Panc1 (cell line): ENCODE data around the gene CHCHD2. TPM values are rescaled to one million over a fixed set of nuclear protein-coding genes. Genes with fewer than 3 reads are reported as not detected.
A peak's percentile ranks its signal among the peaks of the same experiment; 100 is the strongest.

ENCODE experiments used
- ATAC-seq: fragments of 200-7000 bp; cut with Tn5 transposase; 2 replicates; pipeline ENCODE4 v1.9.1; 2020; ENCODE audit warnings: mild to moderate bottlenecking, moderate library complexity
- BruUV-seq: library from RNA; stranded (reverse); fragments of 400-500 nt; replicated peaks from 2 replicates; lab custom pipeline; 2021; lab: Mats Ljungman, UMichigan
- CTCF ChIA-PET: fragments of 300-600 bp; sonication (Branson Sonifier 250); formaldehyde crosslinking; loops from one replicate; lab custom pipeline; 2022; ENCODE audit warnings: antibody characterized with exemption; lab: Charles Lee
- POLR2A ChIA-PET: fragments of 300-600 bp; sonication (Branson Sonifier 250); formaldehyde crosslinking; loops from one replicate; lab custom pipeline; 2022; ENCODE audit warnings: antibody characterized with exemption; lab: Charles Lee
- DNase-seq: peaks from one replicate; pipeline ENCODE4 v3.0.0-alpha.2; 2010; ENCODE audit warnings: low read depth, low spot score
- H3K27ac ChIP-seq: 2 replicates; pipeline ENCODE4 v1.5.1; 2011; ENCODE audit warnings: mild to moderate bottlenecking, low read length, inconsistent platforms
- H3K27me3 ChIP-seq: fragments of 200-500 bp; sonication (Bioruptor generic); 2 replicates; pipeline ENCODE4 v1.6.0; 2014; ENCODE audit warnings: low read length, inconsistent platforms; ENCODE audit not compliant: control insufficient read depth, insufficient read depth
- H3K36me3 ChIP-seq: fragments of 200-500 bp; sonication (Bioruptor generic); 2 replicates; pipeline ENCODE4 v1.5.1; 2014; ENCODE audit warnings: inconsistent platforms, mild to moderate bottlenecking, low read length, moderate library complexity; ENCODE audit not compliant: control insufficient read depth, insufficient read depth
- H3K4me1 ChIP-seq: 2 replicates; pipeline ENCODE4 v1.5.1; 2011; ENCODE audit warnings: inconsistent platforms, mild to moderate bottlenecking, low read length, moderate library complexity; ENCODE audit not compliant: control insufficient read depth, insufficient read depth
- H3K4me3 ChIP-seq, 2 experiments: 2 replicates each; pipeline ENCODE4 v1.5.1; 2011 to 2012; ENCODE audit warnings: low read depth in 2 of 2, low read length in 2 of 2, mild to moderate bottlenecking in 2 of 2, inconsistent platforms in 1 of 2, moderate library complexity in 1 of 2
- H3K9me3 ChIP-seq: fragments of 200-500 bp; sonication (Bioruptor generic); 2 replicates; pipeline ENCODE4 v1.5.1; 2014; ENCODE audit warnings: low read depth, mild to moderate bottlenecking, inconsistent platforms, low read length, moderate library complexity; ENCODE audit not compliant: control insufficient read depth, insufficient read depth
- POLR2AphosphoS5 ChIP-seq: IDR thresholded peaks from 2 replicates; pipeline ENCODE4 v1.6.1; 2012; ENCODE audit warnings: mild to moderate bottlenecking, low read depth, low read length, moderate library complexity
- REST ChIP-seq, 2 experiments: IDR thresholded peaks; 2 replicates each; pipeline ENCODE4 v1.6.1; 2011 to 2012; ENCODE audit warnings: low read depth in 2 of 2, control low read depth in 1 of 2, low read length in 1 of 2, mild to moderate bottlenecking in 1 of 2, moderate library complexity in 1 of 2; ENCODE audit not compliant: insufficient read depth in 1 of 2
- SIN3A ChIP-seq: IDR thresholded peaks from 2 replicates; pipeline ENCODE4 v1.6.1; 2012; ENCODE audit warnings: low read depth, mild to moderate bottlenecking, low read length, moderate library complexity, borderline replicate concordance; ENCODE audit not compliant: insufficient read depth
- TCF7L2 ChIP-seq: IDR thresholded peaks from 2 replicates; pipeline ENCODE4 v1.6.1; 2011; ENCODE audit warnings: mild to moderate bottlenecking, low read depth, low read length, inconsistent platforms
- in situ Hi-C: cut with HindIII; loops from 2 replicates; pipeline ENCODE4 v1.10.0; 2016; ENCODE audit warnings: low sequenced_read_pairs, low pct_unique_long_range_greater_than_20kb
- intact Hi-C: fragments of 100-400 bp; cut with micrococcal nuclease; formaldehyde crosslinking; loops from one replicate; pipeline ENCODE4 v1.10.0; 2022; ENCODE audit not compliant: unreplicated experiment
- total RNA-seq: library from RNA; stranded (reverse); gene quantifications from one replicate; pipeline ENCODE4 v1.2.1, GENCODE V29; 2021; ENCODE audit not compliant: unreplicated experiment
- TF ChIP-seq, protein P1 (sequence below): fragments of 450-650 bp; IDR thresholded peaks from 2 replicates; pipeline ENCODE4 v1.5.1; 2017; ENCODE audit warnings: mild to moderate bottlenecking

The CHCHD2 gene
- total RNA-seq, 1 experiment from 2014 or later: 666 TPM

GRCh38 chr7:56121440-56121839 is 15.2 kb upstream of the CHCHD2 start:
- H3K4me1 ChIP-seq: no peaks in the 10 kb centered on the region
- DNase-seq (no peak), ATAC-seq (no peak)
- no peak for TF ChIP-seq POLR2AphosphoS5
- no peak for TF ChIP-seq REST (IDR thresholded peaks at IDR 0.05; ENCODE audit: insufficient read depth in 1 of 2, low read depth in 2 of 2, low read length in 1 of 2)
- no peak for TF ChIP-seq TCF7L2
- TF ChIP-seq SIN3A: no peak
- TF ChIP-seq, protein P1, sequence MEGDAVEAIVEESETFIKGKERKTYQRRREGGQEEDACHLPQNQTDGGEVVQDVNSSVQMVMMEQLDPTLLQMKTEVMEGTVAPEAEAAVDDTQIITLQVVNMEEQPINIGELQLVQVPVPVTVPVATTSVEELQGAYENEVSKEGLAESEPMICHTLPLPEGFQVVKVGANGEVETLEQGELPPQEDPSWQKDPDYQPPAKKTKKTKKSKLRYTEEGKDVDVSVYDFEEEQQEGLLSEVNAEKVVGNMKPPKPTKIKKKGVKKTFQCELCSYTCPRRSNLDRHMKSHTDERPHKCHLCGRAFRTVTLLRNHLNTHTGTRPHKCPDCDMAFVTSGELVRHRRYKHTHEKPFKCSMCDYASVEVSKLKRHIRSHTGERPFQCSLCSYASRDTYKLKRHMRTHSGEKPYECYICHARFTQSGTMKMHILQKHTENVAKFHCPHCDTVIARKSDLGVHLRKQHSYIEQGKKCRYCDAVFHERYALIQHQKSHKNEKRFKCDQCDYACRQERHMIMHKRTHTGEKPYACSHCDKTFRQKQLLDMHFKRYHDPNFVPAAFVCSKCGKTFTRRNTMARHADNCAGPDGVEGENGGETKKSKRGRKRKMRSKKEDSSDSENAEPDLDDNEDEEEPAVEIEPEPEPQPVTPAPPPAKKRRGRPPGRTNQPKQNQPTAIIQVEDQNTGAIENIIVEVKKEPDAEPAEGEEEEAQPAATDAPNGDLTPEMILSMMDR: no peak
- no TSS peak for BruUV-seq
- no peaks in the 10 kb centered on the region for H3K9me3 ChIP-seq
- H3K27me3 ChIP-seq: no peaks in the 10 kb centered on the region
- no peak overlapping the region for H3K27ac ChIP-seq
- in situ Hi-C loops: no loop called here
- no peak overlapping the region for H3K4me3 ChIP-seq
- CTCF ChIA-PET: no interaction called here
- no peaks in the 10 kb centered on the region for H3K36me3 ChIP-seq
- intact Hi-C loops: no loop called here
- POLR2A ChIA-PET: no interaction called here

- POLR2A ChIA-PET: no interaction called here
- ATAC-seq (peak; percentile 83), DNase-seq (no peak)
Observed at GRCh38 chr7:56115852-56116538, 9.7 kb upstream of the CHCHD2 start, which contains the start of gene NUPR2. Gene NUPR2 (minus strand): TSS chr7:56116417. CDS start chr7:56116314, 103 bp downstream.

More at GRCh38 chr7:56115852-56116538, 9.7 kb upstream of the CHCHD2 start, which contains the start of gene NUPR2:
- CTCF ChIA-PET: interaction anchor here (0.6 kb wide), 3 partner anchors 11 to 435 kb away, joined by 3 to 11 read pairs (median 4); no protein-coding TSS in a partner anchor
- Histone ChIP-seq H3K36me3 (no peaks in the 10 kb centered on the region), H3K27me3 (no peaks in the 10 kb centered on the region), H3K4me3 (peak within 1 kb of the TSS; percentile 26 to 48; a peak in 3 of 4 replicates), H3K9me3 (no peaks in the 10 kb centered on the region), H3K4me1 (no peaks in the 10 kb centered on the region), H3K27ac (no peak within 1 kb of the TSS)
- BruUV-seq: no TSS peak
- intact Hi-C loops: no loop called here
- no peak for TF ChIP-seq POLR2AphosphoS5
- TF ChIP-seq REST (IDR thresholded peaks at IDR 0.05; ENCODE audit: insufficient read depth in 1 of 2, low read depth in 2 of 2, low read length in 1 of 2): no peak
- no peak for TF ChIP-seq TCF7L2
- no peak for TF ChIP-seq SIN3A
- TF ChIP-seq, protein P1: no peak
- in situ Hi-C loops: no loop called here
